ENCODE results near the gene ARL3. TPM values are rescaled to one million over a fixed set of nuclear protein-coding genes. Genes with fewer than 3 reads are reported as not detected.
A peak's percentile ranks its signal among the peaks of the same experiment; 100 is the strongest.

The ARL3 gene
- total and polyA plus RNA-seq, 2 donors = 8.5 to 17.4 TPM

GRCh38 chr10:102630663-102631062 is 83.5 kb downstream of the ARL3 start:
- 49% methylated on average over 6 of the region's 6 CpGs for WGBS
- Histone ChIP-seq H3K27ac (ENCODE audit: low read depth) (no peak overlapping the region), H3K36me3 (ENCODE audit: insufficient read depth) (no peaks in the 10 kb centered on the region), H3K4me3 (ENCODE audit: low read depth, low read length) (no peak overlapping the region), H3K4me1 (ENCODE audit: insufficient read depth) (no peaks in the 10 kb centered on the region)
- DNase-seq (ENCODE audit: extremely low spot score) = no peak

- DNase-seq (ENCODE audit: extremely low spot score) = no peak
- 62% methylated on average over 22 of the region's 22 CpGs for WGBS
- Histone ChIP-seq H3K4me3 (ENCODE audit: low read depth, low read length) (no peak overlapping the region), H3K27ac (ENCODE audit: low read depth) (no peak overlapping the region), H3K36me3 (ENCODE audit: insufficient read depth) (no peaks in the 10 kb centered on the region), H3K4me1 (ENCODE audit: insufficient read depth) (no peaks in the 10 kb centered on the region)
Observed at GRCh38 chr10:102629661-102630614, 84.3 kb downstream of the ARL3 start.

GRCh38 chr10:102628451-102628911 is 85.7 kb downstream of the ARL3 start:
- peak overlapping the region; percentile 68 for H3K27ac ChIP-seq (ENCODE audit: low read depth)
- no peaks in the 10 kb centered on the region for H3K36me3 ChIP-seq (ENCODE audit: insufficient read depth)
- DNase-seq (ENCODE audit: extremely low spot score) = no peak
- H3K4me1 ChIP-seq (ENCODE audit: insufficient read depth) = no peaks in the 10 kb centered on the region
- WGBS = 40% methylated on average over 11 of the region's 11 CpGs
- H3K4me3 ChIP-seq (ENCODE audit: low read depth, low read length) = no peak overlapping the region

- 28% methylated on average over 9 of the region's 9 CpGs for WGBS
- Histone ChIP-seq H3K4me3 (ENCODE audit: low read depth, low read length) (no peak overlapping the region), H3K4me1 (ENCODE audit: insufficient read depth) (no peaks in the 10 kb centered on the region), H3K36me3 (ENCODE audit: insufficient read depth) (no peaks in the 10 kb centered on the region), H3K27ac (ENCODE audit: low read depth) (peak overlapping the region; percentile 68)
- no peak for DNase-seq (ENCODE audit: extremely low spot score)
Observed at GRCh38 chr10:102627736-102628293, 86.4 kb downstream of the ARL3 start.

- peak overlapping the region; percentile 68 for H3K27ac ChIP-seq (ENCODE audit: low read depth)
- H3K4me3 ChIP-seq (ENCODE audit: low read depth, low read length) = no peak overlapping the region
- 40% methylated on average over 12 of the region's 12 CpGs for WGBS
- no peaks in the 10 kb centered on the region for H3K36me3 ChIP-seq (ENCODE audit: insufficient read depth)
- no peak for DNase-seq (ENCODE audit: extremely low spot score)
- no peaks in the 10 kb centered on the region for H3K4me1 ChIP-seq (ENCODE audit: insufficient read depth)
Observed at GRCh38 chr10:102627291-102627735, 86.9 kb downstream of the ARL3 start.

GRCh38 chr10:102626026-102626685 is 88.0 kb downstream of the ARL3 start:
- Histone ChIP-seq H3K4me3 (ENCODE audit: low read depth, low read length) (no peak overlapping the region), H3K36me3 (ENCODE audit: insufficient read depth) (no peaks in the 10 kb centered on the region), H3K27ac (ENCODE audit: low read depth) (no peak overlapping the region), H3K4me1 (ENCODE audit: insufficient read depth) (no peaks in the 10 kb centered on the region)
- DNase-seq (ENCODE audit: extremely low spot score) = no peak
- WGBS = 83% methylated on average over 10 of the region's 10 CpGs

- Histone ChIP-seq H3K4me3 (ENCODE audit: low read depth, low read length) (no peak overlapping the region), H3K36me3 (ENCODE audit: insufficient read depth) (no peaks in the 10 kb centered on the region), H3K27ac (ENCODE audit: low read depth) (no peak overlapping the region), H3K4me1 (ENCODE audit: insufficient read depth) (no peaks in the 10 kb centered on the region)
- 69% methylated on average over 12 of the region's 12 CpGs for WGBS
- DNase-seq (ENCODE audit: extremely low spot score) = no peak
Observed at GRCh38 chr10:102624751-102625645, 89.2 kb downstream of the ARL3 start.

GRCh38 chr10:102624094-102624493 is 90.1 kb downstream of the ARL3 start:
- WGBS = 85% methylated on average over 3 of the region's 3 CpGs
- Histone ChIP-seq H3K4me1 (ENCODE audit: insufficient read depth) (no peaks in the 10 kb centered on the region), H3K4me3 (ENCODE audit: low read depth, low read length) (no peak overlapping the region), H3K36me3 (ENCODE audit: insufficient read depth) (peaks cover 1% of the 10 kb centered on the region), H3K27ac (ENCODE audit: low read depth) (no peak overlapping the region)
- no peak for DNase-seq (ENCODE audit: extremely low spot score)

Other genes starting within 250 kb of the ARL3 start
- gene ACTR1A, start 211.7 kb downstream of the ARL3 start, total RNA-seq = 64.7 TPM
- 111 TPM for gene ACTR1A, start 211.7 kb downstream of the ARL3 start, polyA plus RNA-seq
- gene SUFU, start 210.4 kb downstream of the ARL3 start, total RNA-seq = 8.1 TPM
- 11.2 TPM for gene SUFU, start 210.4 kb downstream of the ARL3 start, polyA plus RNA-seq
- gene TRIM8, start 69.9 kb downstream of the ARL3 start, total RNA-seq = 35.5 TPM
- gene TRIM8, start 69.9 kb downstream of the ARL3 start, polyA plus RNA-seq = 116 TPM
- gene SFXN2, start 239 bp upstream of the ARL3 start, total RNA-seq = 11.7 TPM
- 4.3 TPM for gene SFXN2, start 239 bp upstream of the ARL3 start, polyA plus RNA-seq
- gene WBP1L, start 29.6 kb upstream of the ARL3 start, total RNA-seq = 30.1 TPM
- 42.6 TPM for gene WBP1L, start 29.6 kb upstream of the ARL3 start, polyA plus RNA-seq
- not detected for gene CYP17A1, start 123.0 kb upstream of the ARL3 start, total RNA-seq
- not detected for gene CYP17A1, start 123.0 kb upstream of the ARL3 start, polyA plus RNA-seq
- gene BORCS7, start 139.9 kb upstream of the ARL3 start, total RNA-seq = 35.7 TPM
- 38.2 TPM for gene BORCS7, start 139.9 kb upstream of the ARL3 start, polyA plus RNA-seq
- gene AS3MT, start 155.1 kb upstream of the ARL3 start, total RNA-seq = 4.1 TPM
- gene AS3MT, start 155.1 kb upstream of the ARL3 start, polyA plus RNA-seq = 3.9 TPM
- gene CNNM2, start 203.9 kb upstream of the ARL3 start, total RNA-seq = 9.0 TPM
- gene CNNM2, start 203.9 kb upstream of the ARL3 start, polyA plus RNA-seq = 5.5 TPM